ENCODE data around the gene HCLS1. TPM values are rescaled to one million over a fixed set of nuclear protein-coding genes. Genes with fewer than 3 reads are reported as not detected.

The HCLS1 gene
- total RNA-seq, 1 experiment from 2014 or later: 1.2 TPM

DNA sequence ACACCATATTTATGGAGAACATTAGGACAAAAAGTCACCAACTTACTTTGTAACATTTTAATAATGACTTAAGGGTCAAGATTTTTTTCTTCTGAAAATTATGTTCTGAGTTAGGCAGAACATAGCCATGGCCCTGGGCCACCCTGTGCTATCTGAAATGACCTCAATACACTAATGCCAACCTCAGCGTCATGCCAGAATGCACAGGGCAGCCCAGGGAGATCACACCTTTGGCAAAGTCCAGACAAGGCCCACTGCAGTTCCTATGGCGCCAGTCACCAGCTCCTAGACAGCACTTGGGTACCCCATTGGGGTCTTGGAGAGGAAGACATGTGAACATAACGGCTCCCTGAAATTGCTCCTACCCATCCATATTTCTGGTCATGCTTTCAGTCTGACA is 33.1 kb downstream of the HCLS1 start:
- no peak overlapping the region for H3K18ac ChIP-seq (ENCODE audit: insufficient read length, low read depth, low read length)
- no peak overlapping the region for H3T11ph ChIP-seq (ENCODE audit: low read length)
- no peak overlapping the region for H4K91ac ChIP-seq (ENCODE audit: insufficient read length, low read depth, low read length)
- H2BK120ac ChIP-seq (ENCODE audit: low read depth, low read length, poor library complexity, severe bottlenecking): no peak overlapping the region
- no peaks in the 10 kb centered on the region for H3K9me3 ChIP-seq (ENCODE audit: control insufficient read depth, low read depth, low read length)
- no peak overlapping the region for H2BK15ac ChIP-seq (ENCODE audit: low read depth, low read length)
- no peak overlapping the region for H3K56ac ChIP-seq (ENCODE audit: insufficient read length, low read depth, low read length)
- H2AFZ ChIP-seq (ENCODE audit: low read length): no peak overlapping the region
- peaks cover 8% of the 10 kb centered on the region for H3K4me1 ChIP-seq (ENCODE audit: insufficient read depth, low read length)
- H3K27me3 ChIP-seq (ENCODE audit: insufficient read depth, low read length): no peaks in the 10 kb centered on the region
- no peak overlapping the region for H3K4ac ChIP-seq (ENCODE audit: low read depth, low read length)
- H3K27me3 Mint-ChIP-seq (ENCODE audit: low read depth): no peaks in the 10 kb centered on the region
- H3K9ac ChIP-seq (ENCODE audit: extremely low read depth, insufficient read length, low read length): no peak overlapping the region
- no peak overlapping the region for H4K8ac ChIP-seq (replicated peaks; ENCODE audit: insufficient read length, low read depth, low read length)
- no peaks in the 10 kb centered on the region for H3K79me2 ChIP-seq (ENCODE audit: insufficient read depth, low read length)
- no peak overlapping the region for H3K4me2 ChIP-seq (ENCODE audit: insufficient read depth, insufficient read length, low read length)
- no peak for DNase-seq
- no peak overlapping the region for H3K23ac ChIP-seq (ENCODE audit: insufficient read length, low read depth, low read length)
- no peak overlapping the region for H3K4me3 Mint-ChIP-seq
- H3K27ac Mint-ChIP-seq: no peak overlapping the region
- no peaks in the 10 kb centered on the region for H3K23me2 ChIP-seq (ENCODE audit: insufficient read length, low read depth, low read length, poor library complexity, severe bottlenecking)
- peaks cover 28 to 31% of the 10 kb centered on the region in 2 experiments for H3K4me1 Mint-ChIP-seq
- H3K14ac ChIP-seq (ENCODE audit: insufficient read depth, low read length): no peak overlapping the region
- H3K27ac ChIP-seq (ENCODE audit: insufficient read length, low read depth, low read length): no peak overlapping the region
- WGBS (ENCODE audit: extremely low coverage, insufficient read length, low lambda C conversion rate): no CpG with 5 or more reads among the region's 3 CpGs
- no peak overlapping the region for H4K5ac ChIP-seq (ENCODE audit: insufficient read length, low read depth, low read length)
- H2BK12ac ChIP-seq (ENCODE audit: insufficient read length, low read depth, low read length): no peak overlapping the region
- H2AK5ac ChIP-seq (ENCODE audit: insufficient read length, low read length): no peak overlapping the region
- no peak overlapping the region for H2BK5ac ChIP-seq (ENCODE audit: insufficient read length, low read length)
- H4K20me1 ChIP-seq (ENCODE audit: control insufficient read depth, insufficient read depth, insufficient read length): no peaks in the 10 kb centered on the region
- no peaks in the 10 kb centered on the region for H3K36me3 Mint-ChIP-seq (ENCODE audit: insufficient read depth in 1 of 3, low read depth in 3 of 3)
- no peaks in the 10 kb centered on the region for H3K79me1 ChIP-seq (ENCODE audit: insufficient read depth, low read depth, low read length, poor library complexity, severe bottlenecking)
- no peak overlapping the region for H2BK20ac ChIP-seq (ENCODE audit: low read depth, low read length, poor library complexity, severe bottlenecking)
- TF ChIP-seq, protein P1, sequence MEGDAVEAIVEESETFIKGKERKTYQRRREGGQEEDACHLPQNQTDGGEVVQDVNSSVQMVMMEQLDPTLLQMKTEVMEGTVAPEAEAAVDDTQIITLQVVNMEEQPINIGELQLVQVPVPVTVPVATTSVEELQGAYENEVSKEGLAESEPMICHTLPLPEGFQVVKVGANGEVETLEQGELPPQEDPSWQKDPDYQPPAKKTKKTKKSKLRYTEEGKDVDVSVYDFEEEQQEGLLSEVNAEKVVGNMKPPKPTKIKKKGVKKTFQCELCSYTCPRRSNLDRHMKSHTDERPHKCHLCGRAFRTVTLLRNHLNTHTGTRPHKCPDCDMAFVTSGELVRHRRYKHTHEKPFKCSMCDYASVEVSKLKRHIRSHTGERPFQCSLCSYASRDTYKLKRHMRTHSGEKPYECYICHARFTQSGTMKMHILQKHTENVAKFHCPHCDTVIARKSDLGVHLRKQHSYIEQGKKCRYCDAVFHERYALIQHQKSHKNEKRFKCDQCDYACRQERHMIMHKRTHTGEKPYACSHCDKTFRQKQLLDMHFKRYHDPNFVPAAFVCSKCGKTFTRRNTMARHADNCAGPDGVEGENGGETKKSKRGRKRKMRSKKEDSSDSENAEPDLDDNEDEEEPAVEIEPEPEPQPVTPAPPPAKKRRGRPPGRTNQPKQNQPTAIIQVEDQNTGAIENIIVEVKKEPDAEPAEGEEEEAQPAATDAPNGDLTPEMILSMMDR (conservative IDR thresholded peaks at IDR 0.05): no peak
- H3K9me3 Mint-ChIP-seq: no peaks in the 10 kb centered on the region; a peak in 1 of 5 replicates

All from H9 (cell line).